ENCODE data around the gene SLC35C1. TPM values are rescaled to one million over a fixed set of nuclear protein-coding genes. Genes with fewer than 3 reads are reported as not detected.

Gene SLC35C1
- total and polyA plus RNA-seq, 2 of the 8 experiments (the other 6 are each of a cell fraction or from before 2014, with no cell fraction given), result 4.6 to 10.6 TPM

DNA sequence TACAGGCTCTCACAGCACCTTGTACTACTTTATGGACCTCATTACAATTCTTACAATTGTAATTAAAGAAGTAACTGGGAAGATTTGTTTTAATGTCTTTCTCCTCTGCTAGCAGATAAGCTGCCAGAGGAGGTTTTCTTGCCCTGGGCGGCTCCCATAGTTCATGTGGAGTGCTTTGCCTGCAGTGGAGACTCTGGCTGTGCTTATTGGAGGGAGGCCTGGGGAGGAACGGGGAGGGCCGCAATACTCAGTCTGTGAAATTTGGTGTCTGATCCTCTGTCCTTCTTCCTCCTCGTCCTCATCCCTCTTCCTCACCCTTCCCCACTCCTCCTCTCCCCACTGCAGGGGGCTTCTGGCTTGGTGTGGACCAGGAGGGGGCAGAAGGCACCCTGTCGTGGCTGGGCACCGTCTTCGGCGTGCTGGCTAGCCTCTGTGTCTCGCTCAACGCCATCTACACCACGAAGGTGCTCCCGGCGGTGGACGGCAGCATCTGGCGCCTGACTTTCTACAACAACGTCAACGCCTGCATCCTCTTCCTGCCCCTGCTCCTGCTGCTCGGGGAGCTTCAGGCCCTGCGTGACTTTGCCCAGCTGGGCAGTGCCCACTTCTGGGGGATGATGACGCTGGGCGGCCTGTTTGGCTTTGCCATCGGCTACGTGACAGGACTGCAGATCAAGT lies 5.6 kb downstream of the SLC35C1 start (continued):
- TF ChIP-seq, protein P1, sequence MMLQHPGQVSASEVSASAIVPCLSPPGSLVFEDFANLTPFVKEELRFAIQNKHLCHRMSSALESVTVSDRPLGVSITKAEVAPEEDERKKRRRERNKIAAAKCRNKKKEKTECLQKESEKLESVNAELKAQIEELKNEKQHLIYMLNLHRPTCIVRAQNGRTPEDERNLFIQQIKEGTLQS (IDR thresholded peaks at IDR 0.05; ENCODE audit: insufficient read depth, low read depth, low read length), result no peak
- no peak for TF ChIP-seq CHD2 (IDR thresholded peaks at IDR 0.05; ENCODE audit: low read length)
- TF ChIP-seq EGR1 (IDR thresholded peaks at IDR 0.05; ENCODE audit: borderline replicate concordance, low read depth, low read length), result no peak
- TF ChIP-seq, protein P2, sequence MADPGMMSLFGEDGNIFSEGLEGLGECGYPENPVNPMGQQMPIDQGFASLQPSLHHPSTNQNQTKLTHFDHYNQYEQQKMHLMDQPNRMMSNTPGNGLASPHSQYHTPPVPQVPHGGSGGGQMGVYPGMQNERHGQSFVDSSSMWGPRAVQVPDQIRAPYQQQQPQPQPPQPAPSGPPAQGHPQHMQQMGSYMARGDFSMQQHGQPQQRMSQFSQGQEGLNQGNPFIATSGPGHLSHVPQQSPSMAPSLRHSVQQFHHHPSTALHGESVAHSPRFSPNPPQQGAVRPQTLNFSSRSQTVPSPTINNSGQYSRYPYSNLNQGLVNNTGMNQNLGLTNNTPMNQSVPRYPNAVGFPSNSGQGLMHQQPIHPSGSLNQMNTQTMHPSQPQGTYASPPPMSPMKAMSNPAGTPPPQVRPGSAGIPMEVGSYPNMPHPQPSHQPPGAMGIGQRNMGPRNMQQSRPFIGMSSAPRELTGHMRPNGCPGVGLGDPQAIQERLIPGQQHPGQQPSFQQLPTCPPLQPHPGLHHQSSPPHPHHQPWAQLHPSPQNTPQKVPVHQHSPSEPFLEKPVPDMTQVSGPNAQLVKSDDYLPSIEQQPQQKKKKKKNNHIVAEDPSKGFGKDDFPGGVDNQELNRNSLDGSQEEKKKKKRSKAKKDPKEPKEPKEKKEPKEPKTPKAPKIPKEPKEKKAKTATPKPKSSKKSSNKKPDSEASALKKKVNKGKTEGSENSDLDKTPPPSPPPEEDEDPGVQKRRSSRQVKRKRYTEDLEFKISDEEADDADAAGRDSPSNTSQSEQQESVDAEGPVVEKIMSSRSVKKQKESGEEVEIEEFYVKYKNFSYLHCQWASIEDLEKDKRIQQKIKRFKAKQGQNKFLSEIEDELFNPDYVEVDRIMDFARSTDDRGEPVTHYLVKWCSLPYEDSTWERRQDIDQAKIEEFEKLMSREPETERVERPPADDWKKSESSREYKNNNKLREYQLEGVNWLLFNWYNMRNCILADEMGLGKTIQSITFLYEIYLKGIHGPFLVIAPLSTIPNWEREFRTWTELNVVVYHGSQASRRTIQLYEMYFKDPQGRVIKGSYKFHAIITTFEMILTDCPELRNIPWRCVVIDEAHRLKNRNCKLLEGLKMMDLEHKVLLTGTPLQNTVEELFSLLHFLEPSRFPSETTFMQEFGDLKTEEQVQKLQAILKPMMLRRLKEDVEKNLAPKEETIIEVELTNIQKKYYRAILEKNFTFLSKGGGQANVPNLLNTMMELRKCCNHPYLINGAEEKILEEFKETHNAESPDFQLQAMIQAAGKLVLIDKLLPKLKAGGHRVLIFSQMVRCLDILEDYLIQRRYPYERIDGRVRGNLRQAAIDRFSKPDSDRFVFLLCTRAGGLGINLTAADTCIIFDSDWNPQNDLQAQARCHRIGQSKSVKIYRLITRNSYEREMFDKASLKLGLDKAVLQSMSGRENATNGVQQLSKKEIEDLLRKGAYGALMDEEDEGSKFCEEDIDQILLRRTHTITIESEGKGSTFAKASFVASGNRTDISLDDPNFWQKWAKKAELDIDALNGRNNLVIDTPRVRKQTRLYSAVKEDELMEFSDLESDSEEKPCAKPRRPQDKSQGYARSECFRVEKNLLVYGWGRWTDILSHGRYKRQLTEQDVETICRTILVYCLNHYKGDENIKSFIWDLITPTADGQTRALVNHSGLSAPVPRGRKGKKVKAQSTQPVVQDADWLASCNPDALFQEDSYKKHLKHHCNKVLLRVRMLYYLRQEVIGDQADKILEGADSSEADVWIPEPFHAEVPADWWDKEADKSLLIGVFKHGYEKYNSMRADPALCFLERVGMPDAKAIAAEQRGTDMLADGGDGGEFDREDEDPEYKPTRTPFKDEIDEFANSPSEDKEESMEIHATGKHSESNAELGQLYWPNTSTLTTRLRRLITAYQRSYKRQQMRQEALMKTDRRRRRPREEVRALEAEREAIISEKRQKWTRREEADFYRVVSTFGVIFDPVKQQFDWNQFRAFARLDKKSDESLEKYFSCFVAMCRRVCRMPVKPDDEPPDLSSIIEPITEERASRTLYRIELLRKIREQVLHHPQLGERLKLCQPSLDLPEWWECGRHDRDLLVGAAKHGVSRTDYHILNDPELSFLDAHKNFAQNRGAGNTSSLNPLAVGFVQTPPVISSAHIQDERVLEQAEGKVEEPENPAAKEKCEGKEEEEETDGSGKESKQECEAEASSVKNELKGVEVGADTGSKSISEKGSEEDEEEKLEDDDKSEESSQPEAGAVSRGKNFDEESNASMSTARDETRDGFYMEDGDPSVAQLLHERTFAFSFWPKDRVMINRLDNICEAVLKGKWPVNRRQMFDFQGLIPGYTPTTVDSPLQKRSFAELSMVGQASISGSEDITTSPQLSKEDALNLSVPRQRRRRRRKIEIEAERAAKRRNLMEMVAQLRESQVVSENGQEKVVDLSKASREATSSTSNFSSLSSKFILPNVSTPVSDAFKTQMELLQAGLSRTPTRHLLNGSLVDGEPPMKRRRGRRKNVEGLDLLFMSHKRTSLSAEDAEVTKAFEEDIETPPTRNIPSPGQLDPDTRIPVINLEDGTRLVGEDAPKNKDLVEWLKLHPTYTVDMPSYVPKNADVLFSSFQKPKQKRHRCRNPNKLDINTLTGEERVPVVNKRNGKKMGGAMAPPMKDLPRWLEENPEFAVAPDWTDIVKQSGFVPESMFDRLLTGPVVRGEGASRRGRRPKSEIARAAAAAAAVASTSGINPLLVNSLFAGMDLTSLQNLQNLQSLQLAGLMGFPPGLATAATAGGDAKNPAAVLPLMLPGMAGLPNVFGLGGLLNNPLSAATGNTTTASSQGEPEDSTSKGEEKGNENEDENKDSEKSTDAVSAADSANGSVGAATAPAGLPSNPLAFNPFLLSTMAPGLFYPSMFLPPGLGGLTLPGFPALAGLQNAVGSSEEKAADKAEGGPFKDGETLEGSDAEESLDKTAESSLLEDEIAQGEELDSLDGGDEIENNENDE (IDR thresholded peaks at IDR 0.05; ENCODE audit: insufficient replicate concordance, low read length), result no peak
- TF ChIP-seq BCL11A (IDR thresholded peaks at IDR 0.05; ENCODE audit: low read depth in 2 of 2, low read length in 2 of 2), result no peak
- TF ChIP-seq JUN (IDR thresholded peaks at IDR 0.05; ENCODE audit: low read depth, low read length), result no peak
- no peak for TF ChIP-seq POLR2A (IDR thresholded peaks at IDR 0.05; ENCODE audit: control extremely low read depth in 1 of 2, low read depth in 2 of 2, low read length in 2 of 2)

Measured in H1 (cell line).